Panc1 (cell line): Measurements from ENCODE around the gene DUOX1. TPM values are rescaled to one million over a fixed set of nuclear protein-coding genes. Genes with fewer than 3 reads are reported as not detected.

Experiments used
- ATAC-seq: fragments of 200-7000 bp; cut with Tn5 transposase; 2 replicates; pipeline ENCODE4 v1.9.1; 2020; ENCODE audit warnings: mild to moderate bottlenecking, moderate library complexity
- BruUV-seq: library from RNA; stranded (reverse); fragments of 400-500 nt; replicated peaks from 2 replicates; lab custom pipeline; 2021; lab: Mats Ljungman, UMichigan
- CTCF ChIA-PET: fragments of 300-600 bp; sonication (Branson Sonifier 250); formaldehyde crosslinking; loops from one replicate; lab custom pipeline; 2022; ENCODE audit warnings: antibody characterized with exemption; lab: Charles Lee
- POLR2A ChIA-PET: fragments of 300-600 bp; sonication (Branson Sonifier 250); formaldehyde crosslinking; loops from one replicate; lab custom pipeline; 2022; ENCODE audit warnings: antibody characterized with exemption; lab: Charles Lee
- DNase-seq: peaks from one replicate; pipeline ENCODE4 v3.0.0-alpha.2; 2010; ENCODE audit warnings: low read depth, low spot score
- H3K27ac ChIP-seq: 2 replicates; pipeline ENCODE4 v1.5.1; 2011; ENCODE audit warnings: mild to moderate bottlenecking, low read length, inconsistent platforms
- H3K27me3 ChIP-seq: fragments of 200-500 bp; sonication (Bioruptor generic); 2 replicates; pipeline ENCODE4 v1.6.0; 2014; ENCODE audit warnings: low read length, inconsistent platforms; ENCODE audit not compliant: control insufficient read depth, insufficient read depth
- H3K36me3 ChIP-seq: fragments of 200-500 bp; sonication (Bioruptor generic); 2 replicates; pipeline ENCODE4 v1.5.1; 2014; ENCODE audit warnings: inconsistent platforms, mild to moderate bottlenecking, low read length, moderate library complexity; ENCODE audit not compliant: control insufficient read depth, insufficient read depth
- H3K4me1 ChIP-seq: 2 replicates; pipeline ENCODE4 v1.5.1; 2011; ENCODE audit warnings: inconsistent platforms, mild to moderate bottlenecking, low read length, moderate library complexity; ENCODE audit not compliant: control insufficient read depth, insufficient read depth
- H3K4me3 ChIP-seq, 2 experiments: 2 replicates each; pipeline ENCODE4 v1.5.1; 2011 to 2012; ENCODE audit warnings: low read depth in 2 of 2, low read length in 2 of 2, mild to moderate bottlenecking in 2 of 2, inconsistent platforms in 1 of 2, moderate library complexity in 1 of 2
- H3K9me3 ChIP-seq: fragments of 200-500 bp; sonication (Bioruptor generic); 2 replicates; pipeline ENCODE4 v1.5.1; 2014; ENCODE audit warnings: low read depth, mild to moderate bottlenecking, inconsistent platforms, low read length, moderate library complexity; ENCODE audit not compliant: control insufficient read depth, insufficient read depth
- CTCF ChIP-seq: fragments of 450-650 bp; IDR thresholded peaks from 2 replicates; pipeline ENCODE4 v1.5.1; 2017; ENCODE audit warnings: mild to moderate bottlenecking
- POLR2AphosphoS5 ChIP-seq: IDR thresholded peaks from 2 replicates; pipeline ENCODE4 v1.6.1; 2012; ENCODE audit warnings: mild to moderate bottlenecking, low read depth, low read length, moderate library complexity
- REST ChIP-seq, 2 experiments: IDR thresholded peaks; 2 replicates each; pipeline ENCODE4 v1.6.1; 2011 to 2012; ENCODE audit warnings: low read depth in 2 of 2, control low read depth in 1 of 2, low read length in 1 of 2, mild to moderate bottlenecking in 1 of 2, moderate library complexity in 1 of 2; ENCODE audit not compliant: insufficient read depth in 1 of 2
- SIN3A ChIP-seq: IDR thresholded peaks from 2 replicates; pipeline ENCODE4 v1.6.1; 2012; ENCODE audit warnings: low read depth, mild to moderate bottlenecking, low read length, moderate library complexity, borderline replicate concordance; ENCODE audit not compliant: insufficient read depth
- TCF7L2 ChIP-seq: IDR thresholded peaks from 2 replicates; pipeline ENCODE4 v1.6.1; 2011; ENCODE audit warnings: mild to moderate bottlenecking, low read depth, low read length, inconsistent platforms
- in situ Hi-C: cut with HindIII; loops from 2 replicates; pipeline ENCODE4 v1.10.0; 2016; ENCODE audit warnings: low sequenced_read_pairs, low pct_unique_long_range_greater_than_20kb
- intact Hi-C: fragments of 100-400 bp; cut with micrococcal nuclease; formaldehyde crosslinking; loops from one replicate; pipeline ENCODE4 v1.10.0; 2022; ENCODE audit not compliant: unreplicated experiment
- total RNA-seq: library from RNA; stranded (reverse); gene quantifications from one replicate; pipeline ENCODE4 v1.2.1, GENCODE V29; 2021; ENCODE audit not compliant: unreplicated experiment

DUOX1 gene
- total RNA-seq, 1 experiment from 2014 or later, result 0.31 TPM

GRCh38 chr15:45100884-45101625 lies 28.7 kb upstream of the DUOX1 start:
- CTCF ChIA-PET, result no interaction called here
- POLR2A ChIA-PET, result no interaction called here
- in situ Hi-C loops (no loop called here), intact Hi-C loops (no loop called here)
- no peak overlapping the region for H3K27ac ChIP-seq
- BruUV-seq, result no TSS peak
- no peaks in the 10 kb centered on the region; the same call in 1 of the 2 replicates for H3K27me3 ChIP-seq
- DNase-seq (no peak), ATAC-seq (no peak)
- no peaks in the 10 kb centered on the region for H3K36me3 ChIP-seq
- no peak for TF ChIP-seq POLR2AphosphoS5
- no peak for TF ChIP-seq CTCF
- no peak for TF ChIP-seq SIN3A
- no peak for TF ChIP-seq TCF7L2
- TF ChIP-seq REST (IDR thresholded peaks at IDR 0.05; ENCODE audit: insufficient read depth in 1 of 2, low read depth in 2 of 2, low read length in 1 of 2), result no peak
- no peaks in the 10 kb centered on the region for H3K4me1 ChIP-seq
- no peaks in the 10 kb centered on the region for H3K9me3 ChIP-seq
- no peak overlapping the region for H3K4me3 ChIP-seq

- CTCF ChIA-PET, result no interaction called here
Observed at GRCh38 chr15:45101749-45102148, 28.0 kb upstream of the DUOX1 start.

More at GRCh38 chr15:45101749-45102148, 28.0 kb upstream of the DUOX1 start:
- no peak overlapping the region for H3K4me3 ChIP-seq
- no peaks in the 10 kb centered on the region for H3K9me3 ChIP-seq
- no peaks in the 10 kb centered on the region for H3K4me1 ChIP-seq
- DNase-seq (no peak), ATAC-seq (no peak)
- H3K36me3 ChIP-seq, result no peaks in the 10 kb centered on the region
- H3K27ac ChIP-seq, result no peak overlapping the region
- TF ChIP-seq CTCF (no peak), TCF7L2 (no peak), REST (IDR thresholded peaks at IDR 0.05; ENCODE audit: insufficient read depth in 1 of 2, low read depth in 2 of 2, low read length in 1 of 2) (no peak), SIN3A (no peak), POLR2AphosphoS5 (no peak)
- H3K27me3 ChIP-seq, result peaks cover 3% of the 10 kb centered on the region; the same call in 1 of the 2 replicates
- BruUV-seq, result no TSS peak
- in situ Hi-C loops, result no loop called here
- POLR2A ChIA-PET, result no interaction called here
- intact Hi-C loops, result no loop called here
